Endodermal cell (in vitro differentiated cells): ENCODE results near the gene SDSL. TPM values are rescaled to one million over a fixed set of nuclear protein-coding genes. Genes with fewer than 3 reads are reported as not detected.
A peak's percentile ranks its signal among the peaks of the same experiment; 100 is the strongest.

Experiments
- DNase-seq: peaks from one replicate; pipeline ENCODE4 v3.0.0-alpha.2; 2017
- H3K27ac ChIP-seq: 2 replicates; pipeline ENCODE4 v1.5.1; 2013; ENCODE audit warnings: mild to moderate bottlenecking, low read depth, low read length, moderate library complexity
- H3K27me3 ChIP-seq: 2 replicates; pipeline ENCODE4 v1.6.1; 2013; ENCODE audit warnings: mild to moderate bottlenecking, low read length, moderate library complexity; ENCODE audit not compliant: insufficient read depth, control insufficient read depth, poor library complexity, severe bottlenecking
- H3K36me3 ChIP-seq: 2 replicates; pipeline ENCODE4 v1.7.0; 2013; ENCODE audit warnings: mild to moderate bottlenecking, low read length, moderate library complexity; ENCODE audit not compliant: control insufficient read depth, insufficient read depth
- H3K4me1 ChIP-seq: one replicate; pipeline ENCODE4 v1.7.0; 2013; ENCODE audit warnings: low read length; ENCODE audit not compliant: control insufficient read depth, insufficient read depth
- H3K4me3 ChIP-seq: 2 replicates; pipeline ENCODE4 v1.5.1; 2013; ENCODE audit warnings: mild to moderate bottlenecking, low read length, moderate library complexity
- H3K9ac ChIP-seq: 2 replicates; pipeline ENCODE4 v1.6.1; 2013; ENCODE audit warnings: mild to moderate bottlenecking, low read length, moderate library complexity; ENCODE audit not compliant: poor library complexity, severe bottlenecking; ENCODE audit errors: extremely low read depth
- H3K9me3 ChIP-seq: 2 replicates; pipeline ENCODE4 v1.6.1; 2013; ENCODE audit warnings: mild to moderate bottlenecking, low read length, moderate library complexity; ENCODE audit not compliant: control insufficient read depth
- H3K27ac Mint-ChIP-seq: 2 replicates; pipeline ENCODE4 v1.8.0; 2020; ENCODE audit warnings: mixed read lengths
- H3K27me3 Mint-ChIP-seq: 2 replicates; pipeline ENCODE4 v1.8.0; 2021; ENCODE audit warnings: mild to moderate bottlenecking, mixed read lengths; ENCODE audit not compliant: insufficient read depth
- H3K36me3 Mint-ChIP-seq: 2 replicates; pipeline ENCODE4 v1.8.0; 2020; ENCODE audit warnings: low read depth, mixed read lengths
- H3K4me1 Mint-ChIP-seq: 2 replicates; pipeline ENCODE4 v1.8.0; 2020; ENCODE audit warnings: mixed read lengths
- H3K4me3 Mint-ChIP-seq: 2 replicates; pipeline ENCODE4 v1.8.0; 2020; ENCODE audit warnings: mild to moderate bottlenecking, moderate library complexity, mixed read lengths
- H3K9me3 Mint-ChIP-seq: 2 replicates; pipeline ENCODE4 v1.8.0; 2020; ENCODE audit warnings: mild to moderate bottlenecking, mixed read lengths
- CTCF ChIP-seq: fragments of 200-600 bp; sonication (generic); conservative IDR thresholded peaks from 2 replicates; pipeline ENCODE4 v1.5.0; 2021; ENCODE audit warnings: antibody characterized with exemption, mild to moderate bottlenecking
- WGBS, 2 experiments: methylation state at CpG; one replicate each; pipeline versions ENCODE4 v1.1.5 to v1.1.7; 2013; ENCODE audit warnings: missing lambda C conversion rate in 2 of 2, mixed read lengths in 1 of 2; ENCODE audit not compliant: insufficient coverage in 1 of 2, insufficient read length in 1 of 2; 5-methylcytosine and 5-hydroxymethylcytosine counted together
- total RNA-seq, 2 donors: library from RNA; stranded (reverse); fragmentation: NEBNext Ultra II Directional in 1 of 2; extraction: Animal tissue kit (Norgen Biotek cat#: 25700) in 1 of 2; gene quantifications; 2 replicates in 1 of 2; 3 replicates in 1 of 2; pipeline ENCODE4 v1.2.1, GENCODE V29; 2021

SDSL gene
- total RNA-seq, 2 donors from 2014 or later = 2.4 to 5.7 TPM

DNA sequence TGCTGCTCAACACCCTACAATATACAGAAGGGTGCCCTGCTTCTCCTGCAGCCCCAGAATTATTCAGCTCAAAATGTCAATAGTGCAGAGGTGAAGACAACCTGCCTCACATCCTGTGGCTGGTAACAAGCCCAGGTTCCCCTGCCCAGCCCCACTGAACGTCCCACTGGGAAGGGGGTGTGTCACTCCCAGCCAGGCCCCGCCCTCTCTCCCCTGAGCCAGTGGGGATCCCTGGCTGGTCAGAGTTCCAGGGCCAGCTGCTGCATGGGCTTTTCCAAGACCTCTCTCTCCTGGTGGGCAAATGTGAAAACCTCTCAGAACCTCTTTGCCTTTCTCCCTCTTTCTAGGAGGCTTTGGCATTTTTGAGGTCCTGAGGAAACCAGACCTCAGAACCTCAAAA is 63.1 kb downstream of the SDSL start:
- Mint-ChIP-seq H3K36me3 (no peaks in the 10 kb centered on the region), H3K27ac (no peak overlapping the region), H3K27me3 (peaks cover 95% of the 10 kb centered on the region), H3K9me3 (no peaks in the 10 kb centered on the region), H3K4me3 (no peak overlapping the region), H3K4me1 (peaks cover 4% of the 10 kb centered on the region)
- no peak overlapping the region for H3K9ac ChIP-seq
- WGBS, 2 experiments = 0 to 21% methylated on average over 1 to 2 of the region's 2 CpGs
- DNase-seq = peak; percentile 95
- H3K4me1 ChIP-seq = peaks cover 6% of the 10 kb centered on the region
- peaks cover 64% of the 10 kb centered on the region for H3K27me3 ChIP-seq
- H3K27ac ChIP-seq = no peak overlapping the region
- no peak overlapping the region for H3K4me3 ChIP-seq
- H3K9me3 ChIP-seq = no peaks in the 10 kb centered on the region
- no peak for TF ChIP-seq CTCF
- H3K36me3 ChIP-seq = no peaks in the 10 kb centered on the region

- H3K27ac ChIP-seq = no peak overlapping the region
- peaks cover 51% of the 10 kb centered on the region for H3K27me3 ChIP-seq
- DNase-seq = no peak
- peaks cover 95% of the 10 kb centered on the region for H3K27me3 Mint-ChIP-seq
- H3K4me3 Mint-ChIP-seq = no peak overlapping the region
- no peak overlapping the region for H3K9ac ChIP-seq
- H3K9me3 ChIP-seq = no peaks in the 10 kb centered on the region
- H3K36me3 ChIP-seq = no peaks in the 10 kb centered on the region
- H3K4me1 Mint-ChIP-seq = peaks cover 4% of the 10 kb centered on the region
- H3K36me3 Mint-ChIP-seq = no peaks in the 10 kb centered on the region
- no peak for TF ChIP-seq CTCF
- no peak overlapping the region for H3K27ac Mint-ChIP-seq
- peaks cover 6% of the 10 kb centered on the region for H3K4me1 ChIP-seq
- 45 to 49% methylated on average over 4 of the region's 4 CpGs for WGBS, 2 experiments
- peaks cover 6% of the 10 kb centered on the region for H3K9me3 Mint-ChIP-seq
- H3K4me3 ChIP-seq = no peak overlapping the region
These were observed 64.5 kb downstream of the SDSL start for GRCh38 chr12:113486722-113487121.

Other genes with a start within 250 kb of the SDSL start
- 10 to 100 TPM; 68.1 to 69.0 TPM for gene DDX54, start 236.9 kb upstream of the SDSL start, total RNA-seq
- gene RITA1, start 236.7 kb upstream of the SDSL start, total RNA-seq = 10 to 100 TPM; 18.8 to 20.3 TPM
- 10 to 100 TPM; 18.9 to 30.8 TPM for gene TPCN1, start 200.9 kb upstream of the SDSL start, total RNA-seq
- gene SLC8B1, start 87.3 kb upstream of the SDSL start, total RNA-seq = 1 to 10 TPM; 6.9 to 9.1 TPM
- gene PLBD2, start 63.8 kb upstream of the SDSL start, total RNA-seq = 10 to 100 TPM; 19.6 to 27.6 TPM
- not detected for gene SDS, start 18.5 kb upstream of the SDSL start, total RNA-seq
- under 1 TPM in 1 of 2 donors, not detected in 1; 0.18 TPM for gene LHX5, start 49.5 kb downstream of the SDSL start, total RNA-seq